B cell (primary cell): ENCODE data around the gene SMARCC2. TPM values are rescaled to one million over a fixed set of nuclear protein-coding genes. Genes with fewer than 3 reads are reported as not detected.
A peak's percentile ranks its signal among the peaks of the same experiment; 100 is the strongest.

Source experiments
- ATAC-seq: fragments of 200-7000 bp; cut with Tn5 transposase; one replicate; pipeline ENCODE4 v1.10.0; 2021; ENCODE audit warnings: low read depth, mild to moderate bottlenecking, moderate number of reproducible peaks, moderate library complexity
- CTCF ChIA-PET: fragments of 350-600 bp; sonication (Branson Sonifier 250); formaldehyde crosslinking; loops from one replicate; lab custom pipeline; 2021; ENCODE audit warnings: antibody characterized with exemption, inconsistent platforms; lab: Charles Lee
- POLR2A ChIA-PET: fragments of 350-600 bp; sonication (Branson Sonifier 250); formaldehyde crosslinking; loops from one replicate; lab custom pipeline; 2021; ENCODE audit warnings: antibody characterized with exemption; lab: Charles Lee
- DNase-seq: peaks from one replicate; pipeline ENCODE4 v3.0.0; 2013
- H2AFZ ChIP-seq: 2 replicates; pipeline ENCODE4 v1.6.1; 2012; ENCODE audit warnings: mild to moderate bottlenecking, low read depth, low read length; ENCODE audit not compliant: insufficient read depth, poor library complexity, severe bottlenecking
- H3K27ac ChIP-seq, 2 donors: 1 replicate in 1 of 2; 2 replicates in 1 of 2; pipeline ENCODE4 v1.5.1; 2012 to 2013; ENCODE audit warnings: low read length in 2 of 2, mild to moderate bottlenecking in 2 of 2, moderate library complexity in 1 of 2
- H3K27me3 ChIP-seq, 4 experiments: fragments of 200-600 bp in 1 of 4; sonication (generic) in 1 of 4; replicated peaks in 1 of 4; 1 replicate in 2 of 4; 2 replicates in 2 of 4; pipeline versions ENCODE4 v1.6.1 to v1.7.0; 2013 to 2016; ENCODE audit warnings: low read length in 3 of 4, mild to moderate bottlenecking in 2 of 4, mixed read lengths in 1 of 4, moderate library complexity in 1 of 4; ENCODE audit not compliant: insufficient read depth in 4 of 4, control insufficient read depth in 3 of 4; ENCODE audit errors: control extremely low read depth in 1 of 4
- H3K36me3 ChIP-seq, 2 experiments: replicated peaks in 1 of 2; 1 replicate in 1 of 2; 2 replicates in 1 of 2; pipeline versions ENCODE4 v1.6.1 to v1.7.1; 2013; ENCODE audit warnings: low read length in 1 of 2; ENCODE audit not compliant: insufficient read depth in 2 of 2, control insufficient read depth in 1 of 2; ENCODE audit errors: control extremely low read depth in 1 of 2, extremely low read depth in 1 of 2
- H3K4me1 ChIP-seq, 2 donors: fragments of 200-600 bp in 1 of 2; sonication (generic) in 1 of 2; 1 replicate in 1 of 2; 2 replicates in 1 of 2; pipeline versions ENCODE4 v1.5.1 to v1.6.1; 2013 to 2017; ENCODE audit warnings: low read length in 2 of 2; ENCODE audit not compliant: control insufficient read depth in 2 of 2, insufficient read depth in 2 of 2
- H3K4me2 ChIP-seq: replicated peaks from 2 replicates; pipeline ENCODE3; 2012; ENCODE audit warnings: mild to moderate bottlenecking, low read depth, low read length; ENCODE audit not compliant: poor library complexity, severe bottlenecking
- H3K4me3 ChIP-seq, 5 experiments: fragments of 200-600 bp in 1 of 5; sonication (generic) in 1 of 5; 1 replicate in 3 of 5; 2 replicates in 2 of 5; pipeline versions ENCODE4 v1.5.1 to v1.7.0; 2011 to 2016; ENCODE audit warnings: low read length in 4 of 5, mild to moderate bottlenecking in 4 of 5, low read depth in 2 of 5, control low read depth in 1 of 5, moderate library complexity in 1 of 5; ENCODE audit not compliant: insufficient read depth in 1 of 5; ENCODE audit errors: control extremely low read depth in 1 of 5, extremely low read depth in 1 of 5
- H3K79me2 ChIP-seq: fragments of 200-600 bp; sonication (generic); one replicate; pipeline ENCODE4 v1.6.0; 2016; ENCODE audit warnings: low read length; ENCODE audit not compliant: control insufficient read depth, insufficient read depth
- H3K9ac ChIP-seq: fragments of 200-600 bp; sonication (generic); 2 replicates; pipeline ENCODE4 v1.6.1; 2017; ENCODE audit warnings: mild to moderate bottlenecking, low read length, moderate library complexity
- H3K9me3 ChIP-seq, 3 donors: one replicate each; pipeline versions ENCODE4 v1.6.1 to v1.7.1; 2013; ENCODE audit warnings: low read length in 2 of 3; ENCODE audit not compliant: control insufficient read depth in 2 of 3, insufficient read depth in 1 of 3; ENCODE audit errors: control extremely low read depth in 1 of 3
- H4K20me1 ChIP-seq: 2 replicates; pipeline ENCODE4 v1.6.0; 2012; ENCODE audit warnings: mild to moderate bottlenecking, low read length; ENCODE audit not compliant: insufficient read depth, control insufficient read depth, poor library complexity, severe bottlenecking
- H3K27ac Mint-ChIP-seq: one replicate; pipeline ENCODE4 v1.8.0; 2021; ENCODE audit warnings: mixed read lengths
- H3K27me3 Mint-ChIP-seq: one replicate; pipeline ENCODE4 v1.8.0; 2021; ENCODE audit warnings: mixed read lengths
- H3K4me1 Mint-ChIP-seq: one replicate; pipeline ENCODE4 v1.8.0; 2021; ENCODE audit warnings: mixed read lengths
- H3K4me3 Mint-ChIP-seq: one replicate; pipeline ENCODE4 v1.8.0; 2021; ENCODE audit warnings: mixed read lengths
- H3K9me3 Mint-ChIP-seq: one replicate; pipeline ENCODE4 v1.8.0; 2022; ENCODE audit warnings: mixed read lengths; ENCODE audit not compliant: insufficient read depth
- EZH2 ChIP-seq: IDR thresholded peaks from 2 replicates; pipeline ENCODE4 v1.6.1; 2012; ENCODE audit warnings: borderline replicate concordance, low read depth, mild to moderate bottlenecking, moderate library complexity, low read length; ENCODE audit not compliant: insufficient read depth, poor library complexity, severe bottlenecking
- WGBS: methylation state at CpG from one replicate; pipeline ENCODE4 v1.1.5; 2013; ENCODE audit warnings: missing lambda C conversion rate; ENCODE audit not compliant: insufficient coverage; 5-methylcytosine and 5-hydroxymethylcytosine counted together
- intact Hi-C: fragments of 100-400 bp; cut with micrococcal nuclease; formaldehyde crosslinking; loops from one replicate; pipeline ENCODE4 v1.10.0; 2022
- polyA plus RNA-seq: library from polyadenylated mRNA; depleted of rRNA; stranded (reverse); fragments of >200 nt; gene quantifications from 2 replicates; pipeline ENCODE4 v1.2.3, GENCODE V29; 2012
- total RNA-seq, 2 donors: library from RNA; stranded (reverse); fragments of 120-200 nt in 1 of 2; gene quantifications; 1 replicate in 1 of 2; 2 replicates in 1 of 2; pipeline versions ENCODE4 v1.2.3 to v1.2.4, GENCODE V29; 2013 to 2022
- TF ChIP-seq, protein P1 (sequence below): fragments of 200-600 bp; IDR thresholded peaks from one replicate; pipeline ENCODE4 v1.8.0; 2022; ENCODE audit warnings: antibody characterized with exemption, mild to moderate bottlenecking

Gene SMARCC2
- total and polyA plus RNA-seq, 2 donors (not counting 1 experiment from before 2014, with no cell fraction given): 70.4 to 198 TPM

DNA sequence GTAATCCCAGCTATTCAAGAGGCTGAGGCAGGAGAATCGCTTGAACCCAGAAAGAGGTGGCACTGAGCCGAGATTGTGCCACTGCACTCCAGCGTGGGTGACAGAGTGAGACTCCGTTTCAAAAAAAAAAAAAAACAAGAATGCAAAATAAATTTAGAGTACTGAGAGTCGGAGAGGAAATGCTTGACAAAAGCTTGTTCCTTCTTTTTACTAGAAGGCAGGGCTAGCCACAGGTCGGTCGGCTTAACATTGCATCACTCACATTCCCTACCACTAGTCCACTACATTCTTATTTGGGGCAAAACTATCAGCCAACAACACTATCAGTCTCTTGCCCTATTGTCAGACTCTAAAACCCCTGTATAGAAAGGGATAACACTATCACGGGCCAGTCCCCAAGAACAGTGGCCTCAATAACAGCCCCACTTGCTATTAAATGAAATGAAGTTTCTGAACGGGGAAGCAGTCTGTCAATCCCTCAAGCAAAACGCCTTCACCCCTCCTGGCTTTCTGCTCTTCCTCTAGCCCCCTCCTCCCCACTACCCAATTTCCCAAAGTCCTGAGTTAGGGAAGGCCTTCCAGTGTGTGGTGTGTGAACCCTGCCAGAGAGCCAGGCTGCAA is 31.4 kb upstream of the SMARCC2 start:
- H3K9me3 Mint-ChIP-seq: no peaks in the 10 kb centered on the region
- DNase-seq (peak; percentile 84), ATAC-seq (peak; percentile 19)
- Histone ChIP-seq H3K79me2 (peaks cover 68% of the 10 kb centered on the region), H3K4me3 (peak overlapping the region; percentile 56 to 100 (median 99)), H3K36me3 (peaks cover 1 to 5% of the 10 kb centered on the region in 2 experiments), H3K9me3 (no peaks in the 10 kb centered on the region), H3K27me3 (no peaks in the 10 kb centered on the region), H3K9ac (peak overlapping the region; percentile 99), H4K20me1 (peaks cover 33% of the 10 kb centered on the region), H2AFZ (peak overlapping the region; percentile 34), H3K4me2 (peak overlapping the region; percentile 98), H3K27ac (peak overlapping the region; percentile 73 to 99), H3K4me1 (peaks cover 26 to 48% of the 10 kb centered on the region in 2 donors)
- H3K27ac Mint-ChIP-seq: peak overlapping the region; percentile 100
- 0% methylated on average over 4 of the region's 10 CpGs for WGBS
- H3K27me3 Mint-ChIP-seq: no peaks in the 10 kb centered on the region
- TF ChIP-seq, protein P1, sequence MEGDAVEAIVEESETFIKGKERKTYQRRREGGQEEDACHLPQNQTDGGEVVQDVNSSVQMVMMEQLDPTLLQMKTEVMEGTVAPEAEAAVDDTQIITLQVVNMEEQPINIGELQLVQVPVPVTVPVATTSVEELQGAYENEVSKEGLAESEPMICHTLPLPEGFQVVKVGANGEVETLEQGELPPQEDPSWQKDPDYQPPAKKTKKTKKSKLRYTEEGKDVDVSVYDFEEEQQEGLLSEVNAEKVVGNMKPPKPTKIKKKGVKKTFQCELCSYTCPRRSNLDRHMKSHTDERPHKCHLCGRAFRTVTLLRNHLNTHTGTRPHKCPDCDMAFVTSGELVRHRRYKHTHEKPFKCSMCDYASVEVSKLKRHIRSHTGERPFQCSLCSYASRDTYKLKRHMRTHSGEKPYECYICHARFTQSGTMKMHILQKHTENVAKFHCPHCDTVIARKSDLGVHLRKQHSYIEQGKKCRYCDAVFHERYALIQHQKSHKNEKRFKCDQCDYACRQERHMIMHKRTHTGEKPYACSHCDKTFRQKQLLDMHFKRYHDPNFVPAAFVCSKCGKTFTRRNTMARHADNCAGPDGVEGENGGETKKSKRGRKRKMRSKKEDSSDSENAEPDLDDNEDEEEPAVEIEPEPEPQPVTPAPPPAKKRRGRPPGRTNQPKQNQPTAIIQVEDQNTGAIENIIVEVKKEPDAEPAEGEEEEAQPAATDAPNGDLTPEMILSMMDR: no peak
- TF ChIP-seq EZH2: no peak
- H3K4me3 Mint-ChIP-seq: peak overlapping the region; percentile 100
- CTCF ChIA-PET: interaction anchor here (0.7 to 4.6 kb wide), 11 partner anchors 14 to 482 kb away, joined by 3 to 126 read pairs (median 11); partner anchors contain the start of genes ANKRD52, ESYT1, SMARCC2 and ZC3H10
- H3K4me1 Mint-ChIP-seq: peaks cover 55% of the 10 kb centered on the region
- POLR2A ChIA-PET: interaction anchor here (0.6 to 4.1 kb wide), 10 partner anchors 13 to 1303 kb away, joined by 3 to 65 read pairs (median 5); partner anchors contain the start of genes SMARCC2, TIMELESS and ZC3H10
- intact Hi-C loops: loop anchor here (1.0 to 2.0 kb wide), 4 partner anchors 12 to 482 kb away; partner anchors contain the start of gene MYL6

DNA sequence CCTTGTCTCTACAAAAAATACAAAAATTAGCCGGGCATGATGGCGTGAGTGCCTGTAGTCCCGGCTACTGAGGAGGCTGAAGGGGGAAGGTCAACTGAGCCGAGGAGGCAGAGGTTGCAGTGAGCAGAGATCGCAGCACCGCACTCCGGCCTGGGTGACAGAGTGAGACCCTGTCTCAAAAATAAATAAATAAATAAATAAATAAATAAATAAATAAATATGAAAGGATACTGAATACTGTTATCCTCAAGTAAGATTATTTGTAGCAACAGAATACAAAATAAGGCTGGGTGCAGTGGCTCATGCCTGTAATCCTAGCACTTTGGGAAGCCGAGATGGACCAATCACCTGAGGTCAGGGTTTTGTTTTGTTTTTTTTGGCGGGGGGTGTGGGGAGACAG is 30.6 kb upstream of the SMARCC2 start:
- H3K9me3 ChIP-seq: no peaks in the 10 kb centered on the region
- peaks cover 50% of the 10 kb centered on the region for H3K4me1 Mint-ChIP-seq
- peak overlapping the region; percentile 49 to 99 for H3K27ac ChIP-seq
- intact Hi-C loops: loop anchor here (2.0 kb wide), 2 partner anchors 61 to 93 kb away; partner anchors contain the start of gene MYL6
- H3K27me3 ChIP-seq: no peaks in the 10 kb centered on the region
- no peak overlapping the region for H3K4me3 ChIP-seq
- H3K36me3 ChIP-seq: peaks cover 1 to 13% of the 10 kb centered on the region in 2 experiments
- CTCF ChIA-PET: interaction anchor here (0.7 to 4.6 kb wide), 5 partner anchors 13 to 38 kb away, joined by 3 to 126 read pairs (median 19); partner anchors contain the start of genes ANKRD52 and SMARCC2
- H3K4me2 ChIP-seq: peak overlapping the region; percentile 98
- no peak for TF ChIP-seq EZH2
- TF ChIP-seq, protein P1: no peak
- H3K79me2 ChIP-seq: peaks cover 76% of the 10 kb centered on the region
- WGBS: no CpG with 5 or more reads among the region's 9 CpGs
- H3K4me1 ChIP-seq: peaks cover 26 to 46% of the 10 kb centered on the region in 2 donors
- H4K20me1 ChIP-seq: peaks cover 40% of the 10 kb centered on the region
- peak overlapping the region; percentile 56 for H3K27ac Mint-ChIP-seq
- H3K9me3 Mint-ChIP-seq: no peaks in the 10 kb centered on the region
- POLR2A ChIA-PET: interaction anchor here (0.6 to 4.1 kb wide), 3 partner anchors 12 to 102 kb away, joined by 4 to 65 read pairs (median 24); partner anchors contain the start of gene ZC3H10
- no peak for ATAC-seq
- no peak for DNase-seq
- no peak overlapping the region for H2AFZ ChIP-seq
- peak overlapping the region; percentile 49 for H3K4me3 Mint-ChIP-seq
- no peak overlapping the region for H3K9ac ChIP-seq
- H3K27me3 Mint-ChIP-seq: no peaks in the 10 kb centered on the region
